DND-41 (cell line): ENCODE results near the gene SYNDIG1.

Experiments used
- ATAC-seq: fragments of 200-7000 bp; cut with Tn5 transposase; 3 replicates; pipeline ENCODE4 v1.9.1; 2021; ENCODE audit warnings: low read depth; ENCODE audit not compliant: insufficient read depth
- DNase-seq: peaks from one replicate; pipeline ENCODE4 v3.0.0-alpha.2; 2020
- H2AFZ ChIP-seq: 2 replicates; pipeline ENCODE4 v1.6.0; 2012; ENCODE audit warnings: low read depth, low read length
- H3K27ac ChIP-seq: 2 replicates; pipeline ENCODE4 v1.5.1; 2012; ENCODE audit warnings: low read length, inconsistent platforms
- H3K27me3 ChIP-seq: fragments of 200-600 bp; sonication (generic); 2 replicates; pipeline ENCODE4 v1.6.0; 2012; ENCODE audit warnings: low read length, mild to moderate bottlenecking, inconsistent platforms; ENCODE audit not compliant: insufficient read depth, poor library complexity
- H3K36me3 ChIP-seq: 2 replicates; pipeline ENCODE4 v1.5.1; 2012; ENCODE audit warnings: low read length, inconsistent platforms; ENCODE audit not compliant: insufficient read depth
- H3K4me1 ChIP-seq: 2 replicates; pipeline ENCODE4 v1.5.1; 2012; ENCODE audit warnings: mild to moderate bottlenecking, low read length; ENCODE audit not compliant: insufficient read depth
- H3K4me2 ChIP-seq: 2 replicates; pipeline ENCODE4 v1.6.0; 2012; ENCODE audit warnings: mild to moderate bottlenecking, moderate library complexity, low read length, inconsistent platforms; ENCODE audit not compliant: insufficient read depth
- H3K4me3 ChIP-seq, 2 experiments: fragments of 200-600 bp in 1 of 2; shearing (Covaris generic) in 1 of 2; 2 replicates each; pipeline ENCODE4 v1.5.1; 2012 to 2016; ENCODE audit warnings: inconsistent platforms in 2 of 2, low read length in 2 of 2, mild to moderate bottlenecking in 2 of 2, low read depth in 1 of 2, moderate library complexity in 1 of 2
- H3K79me2 ChIP-seq: 2 replicates; pipeline ENCODE4 v1.6.0; 2012; ENCODE audit warnings: low read length, inconsistent platforms; ENCODE audit not compliant: insufficient read depth
- H3K9ac ChIP-seq: 2 replicates; pipeline ENCODE4 v1.6.0; 2012; ENCODE audit warnings: low read depth, mild to moderate bottlenecking, inconsistent platforms, low read length, moderate library complexity
- H3K9me3 ChIP-seq: 2 replicates; pipeline ENCODE4 v1.5.1; 2012; ENCODE audit warnings: low read length, moderate library complexity, mild to moderate bottlenecking, inconsistent platforms; ENCODE audit not compliant: insufficient read depth, severe bottlenecking
- H4K20me1 ChIP-seq: 2 replicates; pipeline ENCODE4 v1.6.0; 2012; ENCODE audit warnings: low read length; ENCODE audit not compliant: insufficient read depth
- EZH2 ChIP-seq: IDR thresholded peaks from 3 replicates; pipeline ENCODE4 v1.6.1; 2012; ENCODE audit warnings: borderline replicate concordance, low read depth, mild to moderate bottlenecking, moderate library complexity, low read length, inconsistent platforms; ENCODE audit not compliant: severe bottlenecking
- TF ChIP-seq, protein P1 (sequence below): IDR thresholded peaks from 2 replicates; pipeline ENCODE4 v1.5.1; 2012; ENCODE audit warnings: borderline replicate concordance, low read length, moderate library complexity, mild to moderate bottlenecking; ENCODE audit not compliant: poor library complexity, severe bottlenecking; ENCODE audit errors: extremely low read depth

Gene SYNDIG1

DNA sequence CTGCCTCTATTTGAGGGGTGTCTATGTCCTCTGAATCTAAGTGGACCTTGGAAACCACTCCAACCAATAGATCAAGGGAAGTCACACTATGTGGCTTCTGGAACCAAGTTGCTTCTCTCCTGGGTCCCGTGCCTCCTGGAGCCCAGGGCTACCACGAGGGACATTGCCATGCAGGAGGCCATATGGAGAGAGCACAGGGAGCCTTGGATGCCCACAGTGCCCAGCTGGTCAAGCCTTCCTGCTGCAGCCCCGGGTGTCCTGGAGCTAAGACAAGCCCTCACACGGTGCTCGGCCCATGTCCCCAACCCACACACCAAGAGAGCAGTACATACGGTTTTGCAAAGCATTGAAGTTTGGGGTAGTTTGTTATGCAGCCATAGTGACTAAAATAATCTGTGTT, 231.6 kb downstream of the SYNDIG1 start:
- TF ChIP-seq, protein P1, sequence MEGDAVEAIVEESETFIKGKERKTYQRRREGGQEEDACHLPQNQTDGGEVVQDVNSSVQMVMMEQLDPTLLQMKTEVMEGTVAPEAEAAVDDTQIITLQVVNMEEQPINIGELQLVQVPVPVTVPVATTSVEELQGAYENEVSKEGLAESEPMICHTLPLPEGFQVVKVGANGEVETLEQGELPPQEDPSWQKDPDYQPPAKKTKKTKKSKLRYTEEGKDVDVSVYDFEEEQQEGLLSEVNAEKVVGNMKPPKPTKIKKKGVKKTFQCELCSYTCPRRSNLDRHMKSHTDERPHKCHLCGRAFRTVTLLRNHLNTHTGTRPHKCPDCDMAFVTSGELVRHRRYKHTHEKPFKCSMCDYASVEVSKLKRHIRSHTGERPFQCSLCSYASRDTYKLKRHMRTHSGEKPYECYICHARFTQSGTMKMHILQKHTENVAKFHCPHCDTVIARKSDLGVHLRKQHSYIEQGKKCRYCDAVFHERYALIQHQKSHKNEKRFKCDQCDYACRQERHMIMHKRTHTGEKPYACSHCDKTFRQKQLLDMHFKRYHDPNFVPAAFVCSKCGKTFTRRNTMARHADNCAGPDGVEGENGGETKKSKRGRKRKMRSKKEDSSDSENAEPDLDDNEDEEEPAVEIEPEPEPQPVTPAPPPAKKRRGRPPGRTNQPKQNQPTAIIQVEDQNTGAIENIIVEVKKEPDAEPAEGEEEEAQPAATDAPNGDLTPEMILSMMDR = no peak
- H3K36me3 ChIP-seq = no peaks in the 10 kb centered on the region
- 0 out of 2 replicates have a peak, but pooled peaks cover 9% of the 10 kb centered on the region for H3K4me1 ChIP-seq
- H3K27me3 ChIP-seq = no peaks in the 10 kb centered on the region
- no peak overlapping the region for H3K4me3 ChIP-seq
- no peak overlapping the region for H3K4me2 ChIP-seq
- DNase-seq = no peak
- ATAC-seq = no peak
- H3K9me3 ChIP-seq = no peaks in the 10 kb centered on the region
- H4K20me1 ChIP-seq = no peaks in the 10 kb centered on the region
- H3K79me2 ChIP-seq = no peaks in the 10 kb centered on the region
- H3K27ac ChIP-seq = no peak overlapping the region
- no peak overlapping the region for H3K9ac ChIP-seq
- H2AFZ ChIP-seq = no peak overlapping the region

DNA sequence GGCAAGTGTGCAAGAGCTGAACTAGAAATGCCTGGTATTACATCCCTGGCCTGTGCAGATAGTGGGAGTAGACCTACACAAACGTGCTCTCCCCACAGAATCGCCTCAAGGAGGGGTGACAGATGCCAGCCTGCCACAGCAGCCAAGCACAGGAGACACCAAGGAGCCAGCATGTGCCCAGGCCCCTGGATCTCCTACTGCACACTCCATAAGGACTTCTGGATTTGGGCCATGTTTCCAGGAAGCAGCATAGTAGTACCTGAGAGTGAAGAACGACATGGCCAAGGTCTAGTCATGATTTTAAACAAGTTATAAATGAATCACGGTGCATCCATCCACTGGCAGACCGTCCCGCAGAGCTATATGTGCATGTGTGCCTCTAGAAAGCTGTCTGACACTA, 232.2 kb downstream of the SYNDIG1 start:
- Histone ChIP-seq H3K36me3 (no peaks in the 10 kb centered on the region), H3K4me1 (0 out of 2 replicates have a peak, but pooled peaks cover 9% of the 10 kb centered on the region), H4K20me1 (no peaks in the 10 kb centered on the region), H3K27me3 (no peaks in the 10 kb centered on the region), H3K9me3 (no peaks in the 10 kb centered on the region), H3K79me2 (no peaks in the 10 kb centered on the region), H3K27ac (no peak overlapping the region), H3K4me2 (no peak overlapping the region), H3K9ac (no peak overlapping the region), H3K4me3 (no peak overlapping the region), H2AFZ (peak overlapping the region; percentile 6; the same call in 1 of the 2 replicates)
- TF ChIP-seq EZH2 = no peak
- TF ChIP-seq, protein P1 = no peak
- DNase-seq (no peak), ATAC-seq (no peak)

DNA sequence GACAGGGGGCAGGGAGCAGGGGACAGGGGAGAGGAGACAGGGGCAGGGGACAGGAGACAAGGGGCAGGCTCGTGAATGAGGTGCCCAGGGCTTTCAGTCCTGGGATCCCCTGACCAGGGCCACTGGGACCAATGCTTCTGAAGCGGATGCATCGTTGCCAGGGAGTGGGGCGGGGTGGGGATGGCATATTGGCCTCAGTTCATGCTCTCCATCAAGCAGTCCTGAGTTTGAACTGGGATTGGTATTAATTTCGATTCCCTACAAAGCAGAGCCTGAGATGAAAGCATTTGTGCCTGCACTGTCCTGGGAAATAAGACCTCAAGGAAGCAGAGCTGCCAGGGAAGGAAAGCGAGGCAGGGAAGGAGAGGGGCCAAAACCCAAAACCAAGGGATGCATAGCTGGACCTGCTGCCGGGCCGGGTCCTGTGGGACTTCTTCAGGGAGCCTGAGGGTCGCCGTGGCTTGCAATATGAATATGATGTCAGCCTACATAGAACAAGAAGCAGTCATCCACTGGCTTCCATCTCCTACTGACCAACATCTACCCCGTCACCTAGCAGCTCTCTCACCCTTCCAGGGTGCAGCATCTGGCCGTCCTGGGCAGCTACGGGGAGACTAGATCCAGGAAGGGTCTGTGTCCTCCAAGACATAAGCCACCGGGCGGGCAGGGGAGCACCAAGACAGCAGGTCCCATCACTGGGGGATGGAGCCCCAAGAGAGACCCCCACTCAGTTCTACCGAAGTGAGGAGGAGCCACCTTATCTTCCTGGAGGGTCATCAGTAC, 233.3 kb downstream of the SYNDIG1 start:
- no peak for ATAC-seq
- no peak overlapping the region for H2AFZ ChIP-seq
- TF ChIP-seq, protein P1 = no peak
- no peak for TF ChIP-seq EZH2

More for the DNA sequence above, 233.3 kb downstream of the SYNDIG1 start:
- Histone ChIP-seq H3K36me3 (no peaks in the 10 kb centered on the region), H3K4me2 (no peak overlapping the region), H3K27ac (no peak overlapping the region), H3K9me3 (no peaks in the 10 kb centered on the region), H4K20me1 (no peaks in the 10 kb centered on the region), H3K79me2 (no peaks in the 10 kb centered on the region), H3K4me1 (0 out of 2 replicates have a peak, but pooled peaks cover 9% of the 10 kb centered on the region), H3K9ac (no peak overlapping the region), H3K4me3 (no peak overlapping the region), H3K27me3 (no peaks in the 10 kb centered on the region)
- no peak for DNase-seq
